GM23338 (cell line): Measurements from ENCODE around the gene IQGAP2.

Experiments
- EZH2phosphoT487 ChIP-seq: fragments of 200-600 bp; sonication (generic); IDR thresholded peaks from one replicate; pipeline ENCODE4 v1.8.1; 2018; ENCODE audit warnings: antibody characterized with exemption; ENCODE audit not compliant: unreplicated experiment
- TF ChIP-seq, protein P1 (sequence below), 2 experiments: fragments of 200-600 bp in 1 of 2; sonication (generic) in 1 of 2; conservative IDR thresholded peaks; 2 replicates each; pipeline versions ENCODE4 v1.5.1 to v1.6.1; 2016 to 2017; ENCODE audit warnings: antibody characterized with exemption in 2 of 2, low read depth in 2 of 2, mild to moderate bottlenecking in 2 of 2, moderate library complexity in 1 of 2
- TF ChIP-seq, protein P2 (sequence below): IDR thresholded peaks from one replicate; pipeline ENCODE4 v1.6.1; 2018; ENCODE audit warnings: antibody characterized with exemption; ENCODE audit not compliant: unreplicated experiment

DNA sequence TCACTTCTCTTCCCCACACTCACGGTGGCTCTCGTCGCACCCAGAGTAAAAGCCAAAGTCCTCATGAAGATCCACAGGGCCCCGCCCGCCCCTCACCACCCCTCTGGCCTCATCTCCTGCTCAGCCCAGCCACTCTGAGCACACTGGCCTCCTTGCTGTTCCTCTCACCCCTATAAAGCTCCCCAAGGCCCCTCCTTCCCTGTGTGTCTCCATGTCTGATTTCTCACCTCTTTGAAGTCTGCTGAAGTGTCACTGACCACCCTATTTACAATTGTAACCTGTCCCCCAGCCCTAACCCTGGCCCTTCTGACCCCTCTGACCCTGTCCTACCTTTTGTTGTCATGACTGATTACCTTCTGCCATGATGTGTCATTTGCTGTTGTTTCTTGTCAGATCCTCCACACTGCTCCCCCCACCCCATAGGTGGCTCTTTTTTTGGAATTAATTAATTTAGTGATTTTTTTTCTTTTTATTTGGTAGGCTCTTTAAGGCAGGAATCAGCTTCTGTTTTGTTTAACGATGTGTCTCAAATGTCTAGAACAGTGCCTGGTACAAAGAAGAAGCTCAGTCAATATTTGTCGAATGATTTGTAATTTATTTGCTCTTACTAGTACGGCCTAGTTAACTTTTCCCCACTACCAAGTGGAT is 90.2 kb downstream of the IQGAP2 start:
- TF ChIP-seq, protein P1, sequence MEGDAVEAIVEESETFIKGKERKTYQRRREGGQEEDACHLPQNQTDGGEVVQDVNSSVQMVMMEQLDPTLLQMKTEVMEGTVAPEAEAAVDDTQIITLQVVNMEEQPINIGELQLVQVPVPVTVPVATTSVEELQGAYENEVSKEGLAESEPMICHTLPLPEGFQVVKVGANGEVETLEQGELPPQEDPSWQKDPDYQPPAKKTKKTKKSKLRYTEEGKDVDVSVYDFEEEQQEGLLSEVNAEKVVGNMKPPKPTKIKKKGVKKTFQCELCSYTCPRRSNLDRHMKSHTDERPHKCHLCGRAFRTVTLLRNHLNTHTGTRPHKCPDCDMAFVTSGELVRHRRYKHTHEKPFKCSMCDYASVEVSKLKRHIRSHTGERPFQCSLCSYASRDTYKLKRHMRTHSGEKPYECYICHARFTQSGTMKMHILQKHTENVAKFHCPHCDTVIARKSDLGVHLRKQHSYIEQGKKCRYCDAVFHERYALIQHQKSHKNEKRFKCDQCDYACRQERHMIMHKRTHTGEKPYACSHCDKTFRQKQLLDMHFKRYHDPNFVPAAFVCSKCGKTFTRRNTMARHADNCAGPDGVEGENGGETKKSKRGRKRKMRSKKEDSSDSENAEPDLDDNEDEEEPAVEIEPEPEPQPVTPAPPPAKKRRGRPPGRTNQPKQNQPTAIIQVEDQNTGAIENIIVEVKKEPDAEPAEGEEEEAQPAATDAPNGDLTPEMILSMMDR (conservative IDR thresholded peaks at IDR 0.05; ENCODE audit: low read depth in 2 of 2) = no peak
- TF ChIP-seq, protein P2, sequence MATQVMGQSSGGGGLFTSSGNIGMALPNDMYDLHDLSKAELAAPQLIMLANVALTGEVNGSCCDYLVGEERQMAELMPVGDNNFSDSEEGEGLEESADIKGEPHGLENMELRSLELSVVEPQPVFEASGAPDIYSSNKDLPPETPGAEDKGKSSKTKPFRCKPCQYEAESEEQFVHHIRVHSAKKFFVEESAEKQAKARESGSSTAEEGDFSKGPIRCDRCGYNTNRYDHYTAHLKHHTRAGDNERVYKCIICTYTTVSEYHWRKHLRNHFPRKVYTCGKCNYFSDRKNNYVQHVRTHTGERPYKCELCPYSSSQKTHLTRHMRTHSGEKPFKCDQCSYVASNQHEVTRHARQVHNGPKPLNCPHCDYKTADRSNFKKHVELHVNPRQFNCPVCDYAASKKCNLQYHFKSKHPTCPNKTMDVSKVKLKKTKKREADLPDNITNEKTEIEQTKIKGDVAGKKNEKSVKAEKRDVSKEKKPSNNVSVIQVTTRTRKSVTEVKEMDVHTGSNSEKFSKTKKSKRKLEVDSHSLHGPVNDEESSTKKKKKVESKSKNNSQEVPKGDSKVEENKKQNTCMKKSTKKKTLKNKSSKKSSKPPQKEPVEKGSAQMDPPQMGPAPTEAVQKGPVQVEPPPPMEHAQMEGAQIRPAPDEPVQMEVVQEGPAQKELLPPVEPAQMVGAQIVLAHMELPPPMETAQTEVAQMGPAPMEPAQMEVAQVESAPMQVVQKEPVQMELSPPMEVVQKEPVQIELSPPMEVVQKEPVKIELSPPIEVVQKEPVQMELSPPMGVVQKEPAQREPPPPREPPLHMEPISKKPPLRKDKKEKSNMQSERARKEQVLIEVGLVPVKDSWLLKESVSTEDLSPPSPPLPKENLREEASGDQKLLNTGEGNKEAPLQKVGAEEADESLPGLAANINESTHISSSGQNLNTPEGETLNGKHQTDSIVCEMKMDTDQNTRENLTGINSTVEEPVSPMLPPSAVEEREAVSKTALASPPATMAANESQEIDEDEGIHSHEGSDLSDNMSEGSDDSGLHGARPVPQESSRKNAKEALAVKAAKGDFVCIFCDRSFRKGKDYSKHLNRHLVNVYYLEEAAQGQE = no peak
- TF ChIP-seq EZH2phosphoT487 = no peak
